ENCODE data around the gene POU6F2. TPM values are rescaled to one million over a fixed set of nuclear protein-coding genes. Genes with fewer than 3 reads are reported as not detected.

POU6F2 gene
- total RNA-seq, 6 experiments from 2014 or later: 0.12 to 2.1 (median 0.64) TPM; not detected in 2

- ATAC-seq (no peak), DNase-seq (no peak)
- no peaks in the 10 kb centered on the region for H3K27me3 ChIP-seq
- no peak for TF ChIP-seq POLR2A (IDR thresholded peaks at IDR 0.05)
- TF ChIP-seq CTCF (IDR thresholded peaks at IDR 0.05): no peak
- no peak overlapping the region for H3K27ac ChIP-seq
- intact Hi-C loops (cut with DNase I): no loop called here
- H3K4me3 ChIP-seq: no peak overlapping the region
- no peaks in the 10 kb centered on the region for H3K9me3 ChIP-seq
- H3K4me1 ChIP-seq: no peaks in the 10 kb centered on the region
- whole genome bisulfite sequencing (ENCODE audit: insufficient coverage, low coverage, low lambda C conversion rate, missing lambda C conversion rate): 62% methylated on average over 10 of the region's 10 CpGs
- H3K36me3 ChIP-seq: no peaks in the 10 kb centered on the region
Observed at GRCh38 chr7:39086638-39087360, 109.1 kb downstream of the POU6F2 start.

GRCh38 chr7:39088730-39089593, 111.3 kb downstream of the POU6F2 start:
- H3K4me3 ChIP-seq: no peak overlapping the region
- WGBS (ENCODE audit: insufficient coverage, low coverage, low lambda C conversion rate, missing lambda C conversion rate): 65% methylated on average over 3 of the region's 3 CpGs
- H3K9me3 ChIP-seq: no peaks in the 10 kb centered on the region
- ATAC-seq: no peak
- intact Hi-C loops (cut with DNase I): no loop called here
- no peaks in the 10 kb centered on the region for H3K36me3 ChIP-seq
- TF ChIP-seq CTCF (IDR thresholded peaks at IDR 0.05): no peak
- no peak for TF ChIP-seq POLR2A (IDR thresholded peaks at IDR 0.05)
- no peaks in the 10 kb centered on the region for H3K4me1 ChIP-seq
- no peak overlapping the region for H3K27ac ChIP-seq
- no peaks in the 10 kb centered on the region for H3K27me3 ChIP-seq
- DNase-seq: no peak

GRCh38 chr7:39091145-39091544, 113.4 kb downstream of the POU6F2 start:
- 46% methylated on average over 2 of the region's 2 CpGs for WGBS (ENCODE audit: insufficient coverage, low coverage, low lambda C conversion rate, missing lambda C conversion rate)
- H3K4me3 ChIP-seq: no peak overlapping the region
- no peaks in the 10 kb centered on the region for H3K36me3 ChIP-seq
- no peaks in the 10 kb centered on the region for H3K4me1 ChIP-seq
- no peak for ATAC-seq
- no peak for DNase-seq
- no peaks in the 10 kb centered on the region for H3K27me3 ChIP-seq
- intact Hi-C loops (cut with DNase I): no loop called here
- no peaks in the 10 kb centered on the region for H3K9me3 ChIP-seq
- TF ChIP-seq CTCF (IDR thresholded peaks at IDR 0.05): no peak
- TF ChIP-seq POLR2A (IDR thresholded peaks at IDR 0.05): no peak
- no peak overlapping the region for H3K27ac ChIP-seq

- H3K4me1 ChIP-seq: no peaks in the 10 kb centered on the region
- no peak for ATAC-seq
- no peak for DNase-seq
- intact Hi-C loops (cut with DNase I): no loop called here
- 60% methylated on average over 5 of the region's 5 CpGs for WGBS (ENCODE audit: insufficient coverage, low coverage, low lambda C conversion rate, missing lambda C conversion rate)
- H3K36me3 ChIP-seq: no peaks in the 10 kb centered on the region
- H3K9me3 ChIP-seq: no peaks in the 10 kb centered on the region
- no peak overlapping the region for H3K27ac ChIP-seq
- H3K4me3 ChIP-seq: no peak overlapping the region
- no peaks in the 10 kb centered on the region for H3K27me3 ChIP-seq
- TF ChIP-seq POLR2A (IDR thresholded peaks at IDR 0.05): no peak
- no peak for TF ChIP-seq CTCF (IDR thresholded peaks at IDR 0.05)
Observed at GRCh38 chr7:39091774-39092173, 114.1 kb downstream of the POU6F2 start.

All from right lobe of liver (tissue), 6 donors.